ENCODE data around the gene CDH16.
A peak's percentile ranks its signal among the peaks of the same experiment; 100 is the strongest.
"Not testable (repeated sequence)": the region's sequence is repeated elsewhere in the genome, so short reads cannot be mapped to it uniquely, and the experiment has no call there.

CDH16 gene

GRCh38 chr16:66918803-66919568 is at the start of gene CDH16:
Gene CDH16 (minus strand): TSS chr16:66918885. CDS start chr16:66918065, 820 bp downstream.
- DNase-seq (ENCODE audit: low read depth), result no peak

GRCh38 chr16:66964049-66964448 is 45.4 kb upstream of the CDH16 start:
- DNase-seq (ENCODE audit: low read depth), result no peak

GRCh38 chr16:66961914-66962313 is 43.2 kb upstream of the CDH16 start:
- no peak for DNase-seq (ENCODE audit: low read depth)

- DNase-seq (ENCODE audit: low read depth), result no peak
Observed at GRCh38 chr16:66961065-66961744, 42.5 kb upstream of the CDH16 start, which contains the start of gene CES3. Gene CES3 (plus strand): TSS chr16:66961266. CDS start chr16:66961308, 42 bp downstream.

GRCh38 chr16:66960270-66960669 is 41.6 kb upstream of the CDH16 start:
- DNase-seq (ENCODE audit: low read depth), result no peak

GRCh38 chr16:66959704-66960161 is 41.0 kb upstream of the CDH16 start:
- DNase-seq (ENCODE audit: low read depth), result no peak

- no peak for DNase-seq (ENCODE audit: low read depth)
Observed at GRCh38 chr16:66958857-66959703, 40.4 kb upstream of the CDH16 start.

- not testable (repeated sequence) for DNase-seq (ENCODE audit: low read depth)
Observed at GRCh38 chr16:66956154-66956457, 37.4 kb upstream of the CDH16 start.

GRCh38 chr16:66955363-66956153 is 36.9 kb upstream of the CDH16 start:
- not testable (repeated sequence) for DNase-seq (ENCODE audit: low read depth)

- DNase-seq (ENCODE audit: low read depth), result peak; percentile 59
Observed at GRCh38 chr16:66954097-66954659, 35.5 kb upstream of the CDH16 start.

GRCh38 chr16:66953462-66954096 is 34.9 kb upstream of the CDH16 start:
- no peak for DNase-seq (ENCODE audit: low read depth)

GRCh38 chr16:66952430-66953110 is 33.9 kb upstream of the CDH16 start:
- no peak for DNase-seq (ENCODE audit: low read depth)

- no peak for DNase-seq (ENCODE audit: low read depth)
Observed at GRCh38 chr16:66950971-66951790, 32.5 kb upstream of the CDH16 start.

GRCh38 chr16:66950437-66950836 is 31.8 kb upstream of the CDH16 start:
- DNase-seq (ENCODE audit: low read depth), result no peak

- DNase-seq (ENCODE audit: low read depth), result no peak
Observed at GRCh38 chr16:66949472-66949871, 30.8 kb upstream of the CDH16 start.

- DNase-seq (ENCODE audit: low read depth), result no peak
Observed at GRCh38 chr16:66948837-66949225, 30.1 kb upstream of the CDH16 start.

- no peak for DNase-seq (ENCODE audit: low read depth)
Observed at GRCh38 chr16:66948134-66948836, 29.6 kb upstream of the CDH16 start.

- peak; percentile 74 for DNase-seq (ENCODE audit: low read depth)
Observed at GRCh38 chr16:66947302-66948065, 28.8 kb upstream of the CDH16 start.
